Smooth muscle cell (in vitro differentiated cells): ENCODE data around the gene SLC2A5. TPM values are rescaled to one million over a fixed set of nuclear protein-coding genes. Genes with fewer than 3 reads are reported as not detected.

ENCODE experiments used
- DNase-seq: peaks from one replicate; lab custom pipeline; 2025; ENCODE audit not compliant: unreplicated experiment; lab: John Stamatoyannopoulos, UW
- H2AFZ ChIP-seq: fragments of 200-600 bp; sonication (generic); 2 replicates; pipeline ENCODE4 v1.6.0; 2016; ENCODE audit warnings: antibody characterized with exemption, low read depth, mild to moderate bottlenecking
- H3F3A ChIP-seq: fragments of 200-600 bp; sonication (generic); 2 replicates; pipeline ENCODE4 v1.6.0; 2017; ENCODE audit warnings: antibody characterized with exemption, low read depth
- H3K27ac ChIP-seq: fragments of 200-600 bp; sonication (generic); 2 replicates; pipeline ENCODE4 v1.5.1; 2016; ENCODE audit warnings: low read depth, mild to moderate bottlenecking
- H3K27me3 ChIP-seq: fragments of 200-600 bp; sonication (generic); 2 replicates; pipeline ENCODE4 v1.6.1; 2016; ENCODE audit warnings: low read depth, mild to moderate bottlenecking
- H3K36me3 ChIP-seq: fragments of 200-600 bp; sonication (generic); 2 replicates; pipeline ENCODE4 v1.5.1; 2016; ENCODE audit warnings: low read depth
- H3K4me1 ChIP-seq: fragments of 200-600 bp; sonication (generic); 2 replicates; pipeline ENCODE4 v1.5.1; 2016; ENCODE audit warnings: low read depth
- H3K4me2 ChIP-seq: fragments of 200-600 bp; sonication (generic); 2 replicates; pipeline ENCODE4 v1.6.0; 2016; ENCODE audit warnings: mild to moderate bottlenecking
- H3K4me3 ChIP-seq: fragments of 200-600 bp; sonication (generic); 2 replicates; pipeline ENCODE4 v1.5.1; 2016; ENCODE audit warnings: mild to moderate bottlenecking
- H3K79me2 ChIP-seq: fragments of 200-600 bp; sonication (generic); 2 replicates; pipeline ENCODE4 v1.6.0; 2016; ENCODE audit warnings: low read depth, mild to moderate bottlenecking
- H3K9ac ChIP-seq: fragments of 200-600 bp; sonication (generic); 2 replicates; pipeline ENCODE4 v1.6.0; 2016; ENCODE audit warnings: low read depth
- H3K9me3 ChIP-seq: fragments of 200-600 bp; sonication (generic); replicated peaks from 2 replicates; pipeline ENCODE4 v1.5.1; 2016; ENCODE audit warnings: low read depth
- H4K20me1 ChIP-seq: fragments of 200-600 bp; sonication (generic); 2 replicates; pipeline ENCODE4 v1.6.0; 2016; ENCODE audit warnings: low read depth
- CTCF ChIP-seq: fragments of 200-600 bp; sonication (generic); IDR thresholded peaks from 2 replicates; pipeline ENCODE4 v1.5.1; 2017; ENCODE audit warnings: borderline replicate concordance, mild to moderate bottlenecking, antibody characterized with exemption; ENCODE audit not compliant: insufficient read depth, poor library complexity, severe bottlenecking
- WGBS: methylation state at CpG from one replicate; pipeline ENCODE4 v1.1.7; 2016; ENCODE audit warnings: low lambda C conversion rate; 5-methylcytosine and 5-hydroxymethylcytosine counted together
- polyA plus RNA-seq: library from polyadenylated mRNA; unstranded; fragments of >200 nt; fragmentation: Nextera tagmentation; extraction: Ambion mirVana; gene quantifications from 2 replicates; pipeline ENCODE4 v1.2.1, GENCODE V29; 2016
- total RNA-seq: library from RNA; depleted of rRNA; stranded (reverse); fragments of >200 nt; gene quantifications from 2 replicates; pipeline ENCODE4 v1.2.3, GENCODE V29; 2014

Gene SLC2A5
- total and polyA plus RNA-seq, 2 experiments from 2014 or later = 0.04 TPM; not detected in 1

- 93% methylated on average over 7 of the region's 7 CpGs for WGBS
- Histone ChIP-seq H2AFZ (no peak overlapping the region), H3K4me3 (no peak overlapping the region), H3K9ac (no peak overlapping the region), H3K4me1 (peaks cover 12% of the 10 kb centered on the region), H3K27me3 (no peaks in the 10 kb centered on the region), H3F3A (no peaks in the 10 kb centered on the region), H3K36me3 (no peaks in the 10 kb centered on the region), H3K79me2 (no peaks in the 10 kb centered on the region), H3K27ac (no peak overlapping the region), H4K20me1 (no peaks in the 10 kb centered on the region), H3K4me2 (no peak overlapping the region), H3K9me3 (no peaks in the 10 kb centered on the region)
- no peak for DNase-seq
- no peak for TF ChIP-seq CTCF
Measured at GRCh38 chr1:9065213-9065751, 4.2 kb downstream of the SLC2A5 start.

- Histone ChIP-seq H3K4me2 (no peak overlapping the region), H3F3A (no peaks in the 10 kb centered on the region), H3K9me3 (no peaks in the 10 kb centered on the region), H4K20me1 (no peaks in the 10 kb centered on the region), H3K9ac (no peak overlapping the region), H3K36me3 (no peaks in the 10 kb centered on the region), H3K4me3 (no peak overlapping the region), H3K4me1 (peaks cover 8% of the 10 kb centered on the region), H2AFZ (no peak overlapping the region), H3K79me2 (no peaks in the 10 kb centered on the region), H3K27ac (no peak overlapping the region), H3K27me3 (no peaks in the 10 kb centered on the region)
- no peak for DNase-seq
- TF ChIP-seq CTCF = no peak
- 90% methylated on average over 5 of the region's 5 CpGs for whole genome bisulfite sequencing
Measured at GRCh38 chr1:9062846-9063245, 6.6 kb downstream of the SLC2A5 start.

GRCh38 chr1:9062021-9062471 is 7.4 kb downstream of the SLC2A5 start:
- no peak overlapping the region for H3K9ac ChIP-seq
- no peaks in the 10 kb centered on the region for H3K36me3 ChIP-seq
- H3K4me1 ChIP-seq = peaks cover 8% of the 10 kb centered on the region
- no peak overlapping the region for H3K4me2 ChIP-seq
- no peaks in the 10 kb centered on the region for H3K9me3 ChIP-seq
- H3K27ac ChIP-seq = no peak overlapping the region
- no peaks in the 10 kb centered on the region for H3F3A ChIP-seq
- H4K20me1 ChIP-seq = no peaks in the 10 kb centered on the region
- WGBS = 83% methylated on average over 7 of the region's 7 CpGs
- no peak for TF ChIP-seq CTCF
- H3K4me3 ChIP-seq = no peak overlapping the region
- no peaks in the 10 kb centered on the region for H3K27me3 ChIP-seq
- H3K79me2 ChIP-seq = no peaks in the 10 kb centered on the region
- DNase-seq = no peak
- no peak overlapping the region for H2AFZ ChIP-seq

GRCh38 chr1:9061252-9061960 is 8.0 kb downstream of the SLC2A5 start:
- no peak for TF ChIP-seq CTCF
- Histone ChIP-seq H3K36me3 (no peaks in the 10 kb centered on the region), H2AFZ (no peak overlapping the region), H3K27me3 (no peaks in the 10 kb centered on the region), H3K4me3 (no peak overlapping the region), H3K27ac (no peak overlapping the region), H3K79me2 (no peaks in the 10 kb centered on the region), H3K9ac (no peak overlapping the region), H3K9me3 (no peaks in the 10 kb centered on the region), H3K4me2 (no peak overlapping the region), H3F3A (no peaks in the 10 kb centered on the region), H3K4me1 (peaks cover 8% of the 10 kb centered on the region), H4K20me1 (no peaks in the 10 kb centered on the region)
- 90% methylated on average over 6 of the region's 6 CpGs for WGBS
- no peak for DNase-seq
